Keratinocyte (primary cell): Measurements from ENCODE around the gene KIZ. TPM values are rescaled to one million over a fixed set of nuclear protein-coding genes. Genes with fewer than 3 reads are reported as not detected.

Experiments used
- DNase-seq: peaks from one replicate; pipeline ENCODE4 v3.0.0-alpha.2; 2011; ENCODE audit warnings: low read depth, missing footprints, low spot score
- FAIRE-seq: peaks from 2 replicates; lab custom pipeline; 2011; peaks lifted over from hg19 to GRCh38; lab: Jason Lieb, UNC
- H2AFZ ChIP-seq: 2 replicates; pipeline ENCODE4 v1.6.0; 2012; ENCODE audit warnings: low read length, control low read depth, inconsistent platforms; ENCODE audit not compliant: control insufficient read depth
- H3K27ac ChIP-seq: 2 replicates; pipeline ENCODE4 v1.5.1; 2011; ENCODE audit warnings: low read length; ENCODE audit not compliant: control insufficient read depth, insufficient read depth
- H3K27me3 ChIP-seq: 3 replicates; pipeline ENCODE4 v1.6.0; 2011; ENCODE audit warnings: low read length; ENCODE audit not compliant: control insufficient read depth, insufficient read depth; ENCODE audit errors: extremely low read depth
- H3K36me3 ChIP-seq, 2 experiments: 2 replicates in 1 of 2; 3 replicates in 1 of 2; pipeline ENCODE4 v1.5.1; 2011; ENCODE audit warnings: low read length in 2 of 2, mild to moderate bottlenecking in 1 of 2; ENCODE audit not compliant: control insufficient read depth in 2 of 2, insufficient read depth in 2 of 2; ENCODE audit errors: extremely low read depth in 1 of 2
- H3K4me1 ChIP-seq: 3 replicates; pipeline ENCODE4 v1.5.1; 2011; ENCODE audit warnings: low read length; ENCODE audit not compliant: control insufficient read depth, insufficient read depth; ENCODE audit errors: extremely low read depth
- H3K4me2 ChIP-seq: 3 replicates; pipeline ENCODE4 v1.6.0; 2011; ENCODE audit warnings: low read depth, low read length; ENCODE audit not compliant: control insufficient read depth, insufficient read depth; ENCODE audit errors: extremely low read depth
- H3K4me3 ChIP-seq, 3 experiments: fragments of 200-600 bp in 1 of 3; sonication (generic) in 1 of 3; 2 replicates in 2 of 3; 3 replicates in 1 of 3; pipeline ENCODE4 v1.5.1; 2011 to 2016; ENCODE audit warnings: low read length in 3 of 3, mild to moderate bottlenecking in 3 of 3, control low read depth in 2 of 3, inconsistent platforms in 1 of 3, low read depth in 1 of 3, mixed read lengths in 1 of 3, mixed run types in 1 of 3, moderate library complexity in 1 of 3; ENCODE audit not compliant: control insufficient read depth in 2 of 3, insufficient read depth in 2 of 3; ENCODE audit errors: extremely low read depth in 1 of 3
- H3K79me2 ChIP-seq: 2 replicates; pipeline ENCODE4 v1.6.0; 2012; ENCODE audit warnings: low read length; ENCODE audit not compliant: control insufficient read depth, insufficient read depth
- H3K9ac ChIP-seq: 3 replicates; pipeline ENCODE4 v1.6.0; 2011; ENCODE audit warnings: low read length; ENCODE audit not compliant: control insufficient read depth, insufficient read depth; ENCODE audit errors: extremely low read depth
- H3K9me1 ChIP-seq: 3 replicates; pipeline ENCODE4 v1.6.0; 2011; ENCODE audit warnings: low read length; ENCODE audit not compliant: control insufficient read depth, insufficient read depth; ENCODE audit errors: extremely low read depth
- H3K9me3 ChIP-seq: 2 replicates; pipeline ENCODE4 v1.5.1; 2012; ENCODE audit warnings: low read depth, low read length; ENCODE audit not compliant: control insufficient read depth
- H4K20me1 ChIP-seq: 3 replicates; pipeline ENCODE4 v1.6.0; 2011; ENCODE audit warnings: low read length; ENCODE audit not compliant: control insufficient read depth, insufficient read depth; ENCODE audit errors: extremely low read depth
- CTCF ChIP-seq, 3 experiments: IDR thresholded peaks in 1 of 3; conservative IDR thresholded peaks in 1 of 3; optimal IDR thresholded peaks in 1 of 3; 2 replicates in 2 of 3; 3 replicates in 1 of 3; pipeline versions ENCODE3 to v1.5.1; 2011; ENCODE audit warnings: low read length in 3 of 3, mild to moderate bottlenecking in 3 of 3, moderate library complexity in 2 of 3, control low read depth in 1 of 3, inconsistent platforms in 1 of 3; ENCODE audit not compliant: insufficient read depth in 2 of 3; ENCODE audit errors: extremely low read depth in 1 of 3
- EZH2 ChIP-seq: IDR thresholded peaks from one replicate; pipeline ENCODE4 v1.6.1; 2012; ENCODE audit warnings: inconsistent platforms, mild to moderate bottlenecking, low read length, moderate library complexity
- dilution Hi-C: fragments of 300-500 bp; cut with MboI; formaldehyde crosslinking; loops from one replicate; pipeline ENCODE4 v1.7.0; 2020; ENCODE audit warnings: low sequenced_read_pairs; ENCODE audit not compliant: extremely low pct_ligation_motif_present
- polyA plus RNA-seq, 5 experiments: library from polyadenylated mRNA; depleted of rRNA in 3 of 5; stranded (reverse) in 3 of 5; stranded (forward) in 1 of 5; unstranded in 1 of 5; fragments of >200 nt; gene quantifications; 1 replicate in 1 of 5; 2 replicates in 3 of 5; 3 replicates in 1 of 5; pipeline versions ENCODE4 v1.2.1 to v1.2.3, GENCODE V29; 2011 to 2012; ENCODE audit warnings: missing spikeins in 2 of 5, low read depth in 1 of 5, low replicate concordance in 1 of 5

The KIZ gene
- polyA plus RNA-seq, 1 donor (not counting 4 experiments of a cell fraction or from before 2014, with no cell fraction given) = 21.3 TPM

- H4K20me1 ChIP-seq = no peaks in the 10 kb centered on the region
- dilution Hi-C loops = no loop called here
Measured at GRCh38 chr20:21202259-21202658, 76.4 kb downstream of the KIZ start.

GRCh38 chr20:21203088-21203656, 77.3 kb downstream of the KIZ start:
- no peaks in the 10 kb centered on the region for H3K27me3 ChIP-seq
- H3K27ac ChIP-seq = no peak overlapping the region
- no peak overlapping the region for H2AFZ ChIP-seq
- H3K4me2 ChIP-seq = no peak overlapping the region
- H3K4me3 ChIP-seq = no peak overlapping the region
- no peaks in the 10 kb centered on the region for H3K4me1 ChIP-seq
- dilution Hi-C loops = no loop called here
- DNase-seq (no peak), FAIRE-seq (no peak)
- H3K9ac ChIP-seq = no peak overlapping the region
- no peaks in the 10 kb centered on the region for H3K9me1 ChIP-seq
- TF ChIP-seq CTCF (optimal IDR thresholded peaks at IDR 0.05 in 1 of 3, IDR thresholded peaks at IDR 0.05 in 1 of 3, conservative IDR thresholded peaks at IDR 0.05 in 1 of 3; ENCODE audit: extremely low read depth in 1 of 3, insufficient read depth in 2 of 3, low read length in 3 of 3) (no peak), EZH2 (no peak)
- no peaks in the 10 kb centered on the region for H3K36me3 ChIP-seq
- no peaks in the 10 kb centered on the region for H3K9me3 ChIP-seq
- no peaks in the 10 kb centered on the region for H4K20me1 ChIP-seq
- no peaks in the 10 kb centered on the region for H3K79me2 ChIP-seq

More at GRCh38 chr20:21202259-21202658, 76.4 kb downstream of the KIZ start:
- H3K9ac ChIP-seq = no peak overlapping the region
- H3K4me1 ChIP-seq = no peaks in the 10 kb centered on the region
- H2AFZ ChIP-seq = no peak overlapping the region
- H3K9me1 ChIP-seq = no peaks in the 10 kb centered on the region
- FAIRE-seq = no peak
- H3K79me2 ChIP-seq = no peaks in the 10 kb centered on the region
- no peak for DNase-seq
- H3K4me3 ChIP-seq = no peak overlapping the region
- H3K27me3 ChIP-seq = no peaks in the 10 kb centered on the region
- no peak overlapping the region for H3K4me2 ChIP-seq
- no peak overlapping the region for H3K27ac ChIP-seq
- H3K9me3 ChIP-seq = no peaks in the 10 kb centered on the region
- TF ChIP-seq CTCF (optimal IDR thresholded peaks at IDR 0.05 in 1 of 3, IDR thresholded peaks at IDR 0.05 in 1 of 3, conservative IDR thresholded peaks at IDR 0.05 in 1 of 3; ENCODE audit: extremely low read depth in 1 of 3, insufficient read depth in 2 of 3, low read length in 3 of 3) (no peak), EZH2 (no peak)
- no peaks in the 10 kb centered on the region for H3K36me3 ChIP-seq
